NCI-H187 treated with DMSO at 0.1 percent for 48 hours (cell line): ENCODE measurements around the gene SLC22A16.

Experiments
- DNase-seq: peaks from one replicate; lab custom pipeline; 2025; lab: John Stamatoyannopoulos, UW

Gene SLC22A16

DNA sequence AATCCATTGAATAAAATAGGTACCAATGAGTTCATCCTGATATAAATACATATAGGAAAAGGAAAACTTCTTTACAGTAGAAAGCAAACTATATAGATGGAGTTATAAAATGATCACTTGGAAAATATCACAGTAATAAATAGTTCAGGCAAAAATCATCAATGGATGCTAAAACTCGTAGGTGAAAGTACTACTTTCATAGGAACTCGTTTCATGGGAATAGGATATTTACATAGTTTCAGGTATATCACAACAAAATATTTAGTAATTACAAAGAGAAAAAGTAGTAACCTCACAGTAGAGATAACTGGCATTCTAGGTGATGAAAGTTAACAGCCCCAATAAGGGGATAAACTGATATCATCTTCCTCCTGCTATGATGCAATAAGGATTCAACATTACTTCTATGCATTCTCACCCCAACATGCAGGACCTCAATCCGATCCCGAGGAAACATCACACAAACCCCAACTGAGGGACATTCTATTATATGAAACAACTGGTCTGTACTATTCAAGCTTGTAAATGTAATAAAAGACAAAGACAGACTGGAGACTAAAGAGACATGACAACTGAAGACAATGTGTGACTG, 74.7 kb downstream of the SLC22A16 start:
- no peak for DNase-seq

DNA sequence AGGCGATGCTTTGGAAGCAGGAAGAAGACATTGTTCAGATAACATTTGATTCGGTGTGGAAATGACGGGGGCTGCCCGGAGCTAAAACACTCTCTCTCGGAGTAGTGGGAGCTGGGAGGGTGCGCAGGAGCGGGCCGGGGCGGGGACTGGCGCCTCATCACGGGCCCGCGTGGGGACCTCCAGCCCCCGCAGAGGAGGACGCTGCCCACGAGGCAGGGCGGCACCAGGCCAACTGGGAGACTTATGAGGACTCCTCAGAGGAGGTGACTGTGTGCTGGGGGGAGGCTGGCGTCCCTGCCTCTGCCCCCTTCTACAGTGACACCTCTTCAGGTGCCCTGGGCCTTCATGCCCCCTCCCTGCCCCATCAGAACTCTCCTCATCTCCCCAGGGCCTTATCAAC, 76.2 kb downstream of the SLC22A16 start:
- DNase-seq, result no peak

DNA sequence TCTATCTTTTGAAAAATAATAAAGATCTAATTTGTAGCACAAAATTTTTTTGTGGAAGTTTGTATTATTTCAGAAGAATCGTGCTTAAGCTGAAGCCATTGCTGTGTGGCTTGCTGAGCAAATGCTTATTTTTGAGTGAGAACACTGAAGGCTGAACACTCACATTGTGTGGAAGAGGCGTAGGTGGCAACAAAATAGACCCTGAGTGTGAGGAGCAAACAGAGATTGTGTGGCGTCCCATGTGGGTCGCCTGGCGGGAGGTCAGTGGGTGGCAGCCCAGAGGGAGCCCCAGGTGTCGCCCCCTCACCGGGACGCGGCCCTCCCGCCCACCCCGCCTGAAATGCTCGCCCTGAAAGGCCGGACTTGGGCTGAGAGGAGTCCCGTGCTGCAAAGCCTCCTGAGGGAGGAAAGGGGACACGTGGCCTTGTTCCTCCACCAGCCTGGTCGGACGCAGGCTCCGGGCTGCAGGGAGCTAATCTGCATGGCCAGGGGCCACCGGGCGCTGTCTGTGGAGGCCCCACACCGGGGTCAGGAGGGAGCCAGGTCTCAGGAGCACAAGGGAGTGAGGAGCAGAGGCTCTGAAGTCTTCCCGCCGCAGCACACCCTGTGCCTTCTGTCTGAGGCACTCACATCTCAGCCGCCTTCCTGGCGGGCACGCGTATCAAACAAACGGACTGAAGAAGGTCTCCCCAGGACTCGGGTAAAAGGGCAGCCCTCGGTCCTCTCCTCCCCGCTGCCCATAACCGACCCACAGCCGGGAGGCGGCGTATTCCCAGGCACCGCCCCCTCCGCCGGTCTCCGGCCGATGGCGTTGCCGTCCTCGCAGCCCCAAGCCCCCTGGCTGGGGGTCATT, 77.0 kb downstream of the SLC22A16 start:
- DNase-seq, result no peak

DNA sequence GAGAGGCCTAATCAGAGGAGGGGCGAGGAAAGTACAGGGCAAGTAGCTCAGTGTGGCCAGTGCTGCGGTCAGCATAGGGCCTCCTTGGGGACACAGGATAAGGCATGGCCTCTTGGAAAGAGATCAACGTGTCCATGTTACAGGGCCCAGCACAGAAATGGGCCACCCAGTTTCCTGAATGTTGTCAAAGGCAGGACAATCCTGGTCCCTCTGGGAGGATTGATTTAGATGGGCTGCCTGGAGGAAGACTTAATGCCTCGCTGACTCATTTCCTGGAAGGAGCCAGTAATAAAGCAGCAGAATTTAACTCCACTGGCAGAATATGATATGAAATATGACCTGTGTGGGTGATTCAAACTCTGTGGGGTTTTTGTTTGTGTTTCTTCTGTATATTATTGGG, 77.6 kb downstream of the SLC22A16 start:
- DNase-seq, result no peak

DNA sequence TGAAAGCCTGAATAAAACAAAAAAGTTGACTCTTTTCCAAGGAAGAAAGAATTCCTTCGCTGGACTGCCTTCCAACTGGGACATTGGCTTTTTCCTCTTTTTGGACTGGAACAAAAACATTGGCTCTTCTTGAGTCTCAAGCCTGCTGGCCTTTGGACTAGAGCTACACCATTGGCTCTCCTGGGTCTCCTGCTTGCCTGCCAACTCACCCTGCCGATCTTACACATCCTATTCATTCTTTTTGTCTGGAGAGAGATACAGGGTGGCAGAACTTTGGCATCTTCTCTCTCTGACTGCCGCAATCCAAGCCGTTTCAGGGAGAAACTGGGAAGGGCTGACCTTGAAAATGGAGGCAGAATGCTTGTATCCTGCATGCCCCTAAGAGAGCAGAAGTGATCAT, 81.2 kb downstream of the SLC22A16 start:
- no peak for DNase-seq

DNA sequence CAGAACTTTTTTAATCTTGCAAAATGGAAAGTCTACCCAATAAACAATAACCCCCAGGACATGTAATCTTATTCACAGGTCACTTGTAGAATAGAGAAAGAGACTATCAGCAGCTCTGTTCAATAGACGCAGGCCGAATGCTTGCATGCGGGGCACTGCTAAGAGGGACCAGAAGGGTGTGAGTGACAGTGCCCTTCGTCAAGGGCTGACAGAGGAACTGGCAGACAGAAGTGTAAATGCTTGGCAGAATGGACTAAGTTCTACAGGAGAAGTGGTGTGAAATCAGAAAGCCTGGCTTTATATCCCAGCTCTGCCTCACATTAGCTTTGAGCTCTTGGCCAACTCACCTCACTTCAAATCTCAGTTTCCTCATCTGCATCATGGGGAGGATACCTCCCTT, 82.0 kb downstream of the SLC22A16 start:
- no peak for DNase-seq

DNA sequence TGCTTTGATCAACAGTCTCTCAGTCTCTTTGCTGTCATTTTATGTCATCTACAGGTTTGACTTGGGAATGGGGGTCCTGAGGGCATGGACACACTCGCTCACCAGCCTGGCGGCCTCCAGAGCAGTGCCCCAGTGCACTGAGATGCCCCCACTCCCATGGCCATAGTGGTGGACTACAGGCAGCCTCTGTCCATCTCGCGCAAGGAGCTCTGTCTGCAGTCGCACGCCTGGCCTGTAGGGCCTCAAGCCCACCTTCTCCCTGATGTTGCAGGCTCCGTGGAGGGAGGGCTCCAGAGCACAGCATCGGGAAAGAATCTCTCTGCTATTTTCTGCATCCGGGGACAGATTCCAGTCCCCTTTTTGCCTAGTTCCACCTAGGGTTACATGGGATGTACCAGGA, 83.7 kb downstream of the SLC22A16 start:
- no peak for DNase-seq

DNA sequence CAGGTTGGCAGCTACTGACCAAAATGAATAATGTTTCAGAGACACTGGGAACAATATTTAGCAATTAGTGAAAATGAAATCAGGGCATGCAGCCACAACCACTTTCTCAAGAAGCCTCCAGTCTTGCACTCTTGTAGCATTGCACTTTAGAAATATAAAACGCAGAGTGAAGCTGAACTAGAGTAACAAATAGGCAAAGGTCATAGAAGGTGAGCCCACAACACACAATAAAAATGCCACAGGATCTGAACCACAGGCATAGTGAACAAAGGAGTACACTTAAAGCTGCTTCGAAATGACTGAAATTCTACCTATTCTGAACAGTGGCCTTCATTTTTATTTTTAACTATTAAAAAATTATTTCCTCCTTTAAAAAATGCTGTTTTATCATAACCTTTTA, 86.0 kb downstream of the SLC22A16 start:
- DNase-seq, result no peak

DNA sequence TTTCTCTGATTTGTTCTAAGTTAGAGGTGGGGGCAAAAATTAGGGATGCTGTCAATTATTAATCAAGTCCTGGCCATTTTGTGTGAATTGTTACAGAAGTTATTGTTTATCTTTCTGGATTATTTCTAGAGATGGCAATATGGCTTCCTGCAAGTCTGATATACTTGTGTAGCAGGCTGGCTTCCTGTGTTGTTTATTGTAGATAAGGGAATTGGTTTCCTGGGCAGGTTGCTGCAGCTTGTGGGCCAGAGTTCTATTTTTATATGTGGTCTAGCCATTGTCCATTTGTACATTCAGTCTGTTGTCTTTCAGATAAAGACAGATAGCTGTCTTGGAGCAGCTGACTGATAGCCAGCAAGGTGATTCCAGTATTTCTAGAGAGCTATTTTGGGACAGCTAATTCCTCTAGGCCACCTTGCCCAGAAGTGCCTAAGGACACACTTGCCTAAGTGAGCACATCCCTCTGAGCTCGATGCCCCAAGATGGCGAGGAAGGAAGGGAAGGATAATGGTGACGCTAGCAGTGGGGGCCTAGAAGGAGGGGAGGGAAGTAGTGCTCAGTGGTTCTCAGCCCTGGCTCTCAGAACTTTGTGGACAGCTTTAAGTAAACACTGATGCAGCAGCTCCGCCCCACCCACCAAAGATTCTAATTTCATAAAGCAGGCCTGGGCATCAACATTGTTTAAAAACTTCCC, 86.6 kb downstream of the SLC22A16 start:
- DNase-seq, result no peak

DNA sequence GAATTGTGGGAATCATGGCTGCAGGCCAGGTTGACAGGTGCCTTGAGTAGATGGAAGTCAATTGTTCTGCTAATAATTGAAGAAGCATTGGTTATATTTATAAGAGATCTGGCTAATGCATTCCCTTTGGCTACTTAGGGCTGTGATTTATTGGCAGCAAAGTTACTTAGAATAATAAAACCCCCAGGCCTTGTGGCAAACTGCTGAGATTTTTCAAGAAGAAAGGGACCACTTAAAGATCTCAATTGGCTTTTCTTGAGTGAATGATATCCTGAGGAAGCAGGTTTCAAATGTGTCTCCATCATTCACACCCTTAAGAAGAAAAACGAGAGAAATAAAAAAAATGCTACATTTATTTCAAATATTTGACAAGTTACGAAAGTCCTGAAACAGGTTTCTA, 88.4 kb downstream of the SLC22A16 start:
- DNase-seq, result no peak

DNA sequence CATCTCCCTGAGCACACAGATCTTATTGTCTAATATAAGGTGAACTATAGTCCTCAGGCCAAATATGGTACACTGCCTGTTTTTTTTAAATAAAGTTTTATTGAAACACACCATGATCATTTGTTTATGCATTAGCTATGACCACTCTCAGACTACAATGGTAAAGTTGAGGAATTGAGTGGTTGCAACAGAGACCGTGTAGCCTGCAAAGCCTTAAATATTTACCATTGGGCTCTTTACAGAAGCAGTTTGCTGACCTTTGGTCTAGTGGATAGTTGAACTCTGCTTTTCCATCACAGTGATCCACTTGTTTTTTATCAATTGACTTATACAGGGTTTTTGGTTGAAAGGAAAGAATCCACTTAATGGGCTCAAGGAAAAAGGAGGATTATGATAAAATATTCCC, 91.0 kb downstream of the SLC22A16 start:
- no peak for DNase-seq

DNA sequence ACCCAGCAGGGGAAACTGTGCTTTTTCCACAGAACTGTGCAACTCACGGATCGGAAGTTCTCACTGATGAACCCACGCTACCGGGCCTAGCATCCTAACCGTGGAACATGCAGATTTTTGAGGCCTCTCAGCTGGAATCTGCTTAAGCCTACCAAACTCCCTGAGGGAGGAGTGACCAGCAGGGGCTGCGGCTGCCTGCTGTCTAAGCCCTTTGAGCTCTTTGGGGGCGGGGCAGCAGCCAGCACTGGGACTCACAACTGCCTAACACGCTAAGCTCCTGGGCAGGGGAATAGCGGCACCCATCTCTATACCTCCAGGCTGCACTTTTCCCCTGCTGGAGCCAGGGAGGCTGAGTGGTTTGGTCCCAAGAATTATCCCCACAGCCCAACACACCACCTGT, 97.9 kb downstream of the SLC22A16 start:
- no peak for DNase-seq
